ENCODE data around the gene NAV2.
A peak's percentile ranks its signal among the peaks of the same experiment; 100 is the strongest.

Gene NAV2

DNA sequence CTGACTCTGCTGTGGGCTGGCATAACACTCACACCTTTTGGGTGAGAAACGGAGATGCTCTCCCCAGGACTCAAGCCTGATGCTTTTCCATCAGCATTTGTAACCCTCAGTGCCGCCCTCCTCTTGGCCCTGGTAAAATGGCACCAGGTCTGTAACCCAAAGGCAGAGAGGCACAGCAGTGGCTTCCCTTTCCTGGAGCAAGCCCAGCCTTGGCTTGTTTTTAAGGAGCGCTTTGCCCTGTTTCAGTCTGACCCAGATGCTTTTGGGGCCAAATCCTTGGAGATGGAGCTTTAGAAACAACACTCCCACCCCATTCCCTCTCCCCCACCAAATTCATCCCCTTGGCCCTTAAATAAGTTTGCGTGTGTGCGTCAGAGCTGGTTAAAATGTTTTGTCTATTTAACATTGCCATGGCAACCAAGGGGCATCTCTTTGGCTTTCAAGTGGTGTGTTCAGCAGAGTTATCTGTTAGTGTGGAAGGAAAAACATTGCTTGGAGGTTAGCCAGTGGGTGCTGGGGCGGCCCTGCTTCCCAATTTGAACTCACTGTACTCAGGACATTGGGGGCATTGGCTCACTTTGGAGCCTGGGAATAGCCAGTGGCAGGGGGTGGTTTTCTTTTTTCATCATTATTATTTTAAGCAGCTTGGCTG lies 134.1 kb downstream of the NAV2 start:
- H3K4me3 ChIP-seq (ENCODE audit: low read depth, low read length): no peak overlapping the region
- DNase-seq (ENCODE audit: low read depth, low spot score): peak; percentile 67
- in situ Hi-C loops (cut with HindIII; ENCODE audit: low sequenced_read_pairs): no loop called here
- TF ChIP-seq, protein P1, sequence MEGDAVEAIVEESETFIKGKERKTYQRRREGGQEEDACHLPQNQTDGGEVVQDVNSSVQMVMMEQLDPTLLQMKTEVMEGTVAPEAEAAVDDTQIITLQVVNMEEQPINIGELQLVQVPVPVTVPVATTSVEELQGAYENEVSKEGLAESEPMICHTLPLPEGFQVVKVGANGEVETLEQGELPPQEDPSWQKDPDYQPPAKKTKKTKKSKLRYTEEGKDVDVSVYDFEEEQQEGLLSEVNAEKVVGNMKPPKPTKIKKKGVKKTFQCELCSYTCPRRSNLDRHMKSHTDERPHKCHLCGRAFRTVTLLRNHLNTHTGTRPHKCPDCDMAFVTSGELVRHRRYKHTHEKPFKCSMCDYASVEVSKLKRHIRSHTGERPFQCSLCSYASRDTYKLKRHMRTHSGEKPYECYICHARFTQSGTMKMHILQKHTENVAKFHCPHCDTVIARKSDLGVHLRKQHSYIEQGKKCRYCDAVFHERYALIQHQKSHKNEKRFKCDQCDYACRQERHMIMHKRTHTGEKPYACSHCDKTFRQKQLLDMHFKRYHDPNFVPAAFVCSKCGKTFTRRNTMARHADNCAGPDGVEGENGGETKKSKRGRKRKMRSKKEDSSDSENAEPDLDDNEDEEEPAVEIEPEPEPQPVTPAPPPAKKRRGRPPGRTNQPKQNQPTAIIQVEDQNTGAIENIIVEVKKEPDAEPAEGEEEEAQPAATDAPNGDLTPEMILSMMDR (IDR thresholded peaks at IDR 0.05; ENCODE audit: low read depth, low read length): no peak

DNA sequence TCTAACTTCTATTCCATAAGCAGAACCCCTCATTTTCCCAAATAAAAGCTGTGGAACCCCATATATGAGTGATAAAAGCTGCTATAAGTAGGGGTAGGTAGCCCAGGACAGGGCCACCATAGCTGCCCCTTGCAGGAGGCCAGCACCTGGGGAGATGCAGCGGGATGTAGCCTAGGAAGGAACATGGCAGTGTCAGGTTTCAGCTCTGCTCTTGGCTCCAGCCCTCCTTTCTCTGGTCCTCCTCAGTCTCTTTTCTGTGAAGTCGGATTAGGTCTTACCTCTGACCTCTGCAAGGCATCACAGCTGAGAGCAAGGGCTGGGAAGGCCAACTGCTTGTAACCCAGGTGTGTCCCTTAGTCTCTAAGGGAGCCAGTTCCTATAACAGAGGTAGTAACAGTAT lies 135.6 kb downstream of the NAV2 start:
- TF ChIP-seq, protein P1 (IDR thresholded peaks at IDR 0.05; ENCODE audit: low read depth, low read length): no peak
- H3K4me3 ChIP-seq (ENCODE audit: low read depth, low read length): no peak overlapping the region
- DNase-seq (ENCODE audit: low read depth, low spot score): no peak
- in situ Hi-C loops (cut with HindIII; ENCODE audit: low sequenced_read_pairs): no loop called here

DNA sequence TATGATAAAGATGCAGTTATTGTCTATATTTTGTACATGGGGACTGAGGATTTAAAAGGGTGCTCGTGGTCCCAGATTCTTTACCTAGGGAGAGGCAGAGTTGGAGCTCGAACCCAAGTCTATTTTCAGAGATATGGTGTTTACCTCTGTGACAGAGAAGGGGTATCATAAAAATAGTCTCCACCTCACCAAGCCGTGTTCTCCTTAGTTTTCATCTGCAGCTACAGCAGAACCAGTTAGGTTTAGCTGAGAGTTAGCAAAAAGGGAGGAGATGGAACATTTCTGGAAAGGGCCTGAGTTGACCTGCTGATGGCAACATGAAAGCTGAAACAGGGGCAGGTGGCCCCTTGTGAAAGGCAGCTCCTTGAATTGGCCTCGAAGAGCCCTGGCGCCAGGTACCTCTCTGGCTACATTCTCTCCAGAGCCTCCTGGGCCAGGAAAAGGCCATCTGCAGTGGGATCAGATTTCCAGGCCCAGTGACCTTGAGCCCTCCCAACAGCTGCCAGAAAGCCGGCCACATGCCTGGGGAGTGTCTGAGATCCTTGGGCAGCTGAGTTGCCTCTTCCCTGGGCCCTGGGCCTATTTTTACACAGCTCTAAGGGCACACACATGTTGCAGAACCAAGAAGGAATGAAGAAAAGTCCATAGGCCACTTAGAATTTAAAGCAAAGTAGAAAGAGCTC lies 136.6 kb downstream of the NAV2 start:
- in situ Hi-C loops (cut with HindIII; ENCODE audit: low sequenced_read_pairs): no loop called here
- TF ChIP-seq, protein P1 (IDR thresholded peaks at IDR 0.05; ENCODE audit: low read depth, low read length): no peak
- DNase-seq (ENCODE audit: low read depth, low spot score): no peak
- H3K4me3 ChIP-seq (ENCODE audit: low read depth, low read length): no peak overlapping the region

- DNase-seq (ENCODE audit: low read depth, low spot score): no peak
- H3K4me3 ChIP-seq (ENCODE audit: low read depth, low read length): no peak overlapping the region
- in situ Hi-C loops (cut with HindIII; ENCODE audit: low sequenced_read_pairs): no loop called here
- TF ChIP-seq, protein P1 (IDR thresholded peaks at IDR 0.05; ENCODE audit: low read depth, low read length): no peak
Observed at GRCh38 chr11:19849947-19850593, 137.4 kb downstream of the NAV2 start.

- H3K4me3 ChIP-seq (ENCODE audit: low read depth, low read length): no peak overlapping the region
- DNase-seq (ENCODE audit: low read depth, low spot score): no peak
- in situ Hi-C loops (cut with HindIII; ENCODE audit: low sequenced_read_pairs): no loop called here
- TF ChIP-seq, protein P1 (IDR thresholded peaks at IDR 0.05; ENCODE audit: low read depth, low read length): no peak
Observed at GRCh38 chr11:19852288-19852687, 139.7 kb downstream of the NAV2 start.

- TF ChIP-seq, protein P1 (IDR thresholded peaks at IDR 0.05; ENCODE audit: low read depth, low read length): no peak
Observed at GRCh38 chr11:19853016-19853415, 140.4 kb downstream of the NAV2 start.

More at GRCh38 chr11:19853016-19853415, 140.4 kb downstream of the NAV2 start:
- DNase-seq (ENCODE audit: low read depth, low spot score): no peak
- in situ Hi-C loops (cut with HindIII; ENCODE audit: low sequenced_read_pairs): no loop called here
- H3K4me3 ChIP-seq (ENCODE audit: low read depth, low read length): no peak overlapping the region
